Measurements from ENCODE around the gene SLC16A9. TPM values are rescaled to one million over a fixed set of nuclear protein-coding genes. Genes with fewer than 3 reads are reported as not detected.
"Not testable (repeated sequence)": the region's sequence is repeated elsewhere in the genome, so short reads cannot be mapped to it uniquely, and the experiment has no call there.

Gene SLC16A9
- polyA plus RNA-seq, 3 donors, result 31.8 to 50.2 (median 43.5) TPM

DNA sequence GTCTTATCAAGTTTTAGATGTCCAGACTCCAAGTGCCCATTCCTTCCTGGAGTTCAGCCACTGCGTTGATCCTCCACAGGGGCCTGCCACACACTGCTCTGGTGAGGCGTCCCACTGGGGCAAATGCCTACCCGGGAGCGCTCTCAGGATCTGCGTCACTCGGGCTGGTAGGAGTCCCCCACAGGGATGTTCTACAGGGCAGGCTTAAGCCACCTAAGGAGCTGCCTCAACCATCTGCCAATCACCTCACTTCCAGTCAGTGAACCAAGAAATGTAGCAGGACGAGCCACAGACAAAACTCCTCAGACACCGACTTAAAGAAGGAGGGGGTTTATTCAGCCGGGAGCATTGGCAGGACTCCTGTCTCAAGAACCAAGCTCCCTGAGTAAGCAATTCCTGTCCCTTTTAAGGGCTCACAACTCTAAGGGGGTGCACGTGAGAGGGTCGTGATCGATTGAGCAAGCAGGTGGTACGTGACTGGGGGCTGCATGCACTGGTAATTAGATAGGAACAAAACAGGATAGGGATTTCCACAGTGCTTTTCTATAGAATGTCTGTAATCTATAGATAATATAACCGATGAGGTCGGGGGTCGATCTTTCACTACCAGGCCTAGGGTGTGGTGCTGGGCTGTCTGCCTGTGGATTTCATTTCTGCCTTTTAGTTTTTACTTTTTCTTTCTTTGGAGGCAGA, 23.8 kb upstream of the SLC16A9 start:
- not testable (repeated sequence) for DNase-seq (ENCODE audit: extremely low read depth in 1 of 11, low read depth in 9 of 11, low spot score in 4 of 11)

DNA sequence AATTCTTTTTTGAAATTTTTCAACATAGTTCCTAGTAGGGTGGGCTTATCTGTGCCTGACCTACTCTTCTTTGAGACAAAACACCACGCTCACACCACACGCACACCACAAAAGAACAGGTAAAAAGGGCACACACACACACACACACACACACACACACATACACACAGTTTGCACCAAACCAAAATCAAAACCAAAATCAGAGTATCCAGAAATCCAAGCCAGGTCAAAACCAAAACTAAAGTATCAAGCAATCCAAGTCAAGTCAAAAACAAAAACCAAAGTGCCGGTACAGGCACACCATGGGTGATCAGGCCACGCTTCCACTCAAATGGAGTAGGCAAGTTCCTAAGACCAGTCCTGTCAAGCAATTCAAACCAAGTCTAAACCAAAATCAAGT, 23.2 kb upstream of the SLC16A9 start:
- not testable (repeated sequence) for DNase-seq (ENCODE audit: extremely low read depth in 1 of 11, low read depth in 9 of 11, low spot score in 4 of 11)

DNA sequence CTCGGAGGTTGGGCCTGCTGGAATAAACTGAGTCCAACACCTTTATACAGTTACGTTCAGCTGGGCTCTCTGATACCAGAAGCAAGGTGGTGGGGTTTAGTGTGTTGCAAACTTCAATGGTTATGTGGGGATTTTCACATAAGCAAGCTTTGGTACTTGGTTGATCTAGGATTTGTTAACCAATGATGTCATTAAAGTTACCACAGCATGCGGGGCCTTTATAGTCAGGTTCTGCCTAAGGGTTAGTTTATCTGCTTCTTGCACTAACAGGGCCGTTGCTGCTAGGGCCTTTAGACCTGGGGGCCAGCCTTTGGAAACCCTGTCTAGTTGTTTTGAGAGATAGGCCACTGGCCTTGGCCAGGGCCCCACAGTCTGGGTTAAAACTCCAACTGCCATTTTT, 19.5 kb upstream of the SLC16A9 start:
- DNase-seq (ENCODE audit: extremely low read depth in 1 of 11, low read depth in 9 of 11, low spot score in 4 of 11), result not testable (repeated sequence)

DNA sequence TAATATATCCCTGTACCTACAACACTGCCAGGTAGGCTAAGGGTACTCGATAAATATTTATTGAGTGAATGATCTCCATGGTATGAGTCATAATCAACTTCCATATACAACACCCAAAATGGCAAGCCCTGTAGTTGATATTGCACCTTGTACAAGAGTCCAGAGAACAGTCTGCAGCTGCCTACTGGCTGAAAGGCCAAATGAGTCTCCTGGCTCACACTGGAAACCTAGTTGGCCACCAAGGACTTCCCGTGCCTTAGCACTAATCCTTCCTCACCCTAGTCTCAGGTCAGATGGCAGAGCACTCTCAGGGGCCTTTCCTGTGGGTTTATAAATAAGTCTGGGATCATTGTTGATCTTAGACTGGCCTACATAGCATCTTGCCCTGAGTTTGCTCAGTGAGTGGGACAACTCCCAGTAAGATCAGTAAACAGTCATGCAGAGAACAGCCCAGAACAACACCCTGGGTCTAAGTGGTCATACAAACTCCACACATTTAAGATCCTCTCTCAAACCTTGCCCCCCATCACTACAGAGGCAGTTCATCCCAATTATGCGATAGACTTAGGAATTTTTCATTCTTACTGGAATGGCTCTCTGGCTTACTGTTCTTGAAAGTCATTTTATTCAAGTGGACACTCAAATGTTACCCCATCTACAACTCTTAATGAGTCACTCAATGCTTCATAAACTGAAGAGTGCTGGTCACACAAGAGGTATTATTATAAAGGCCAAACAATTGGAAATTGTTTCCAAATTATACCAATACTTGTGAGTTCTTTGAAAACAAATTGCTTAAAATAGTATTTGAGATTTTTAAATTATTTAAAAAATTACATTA, 14.7 kb upstream of the SLC16A9 start:
- no peak for DNase-seq (ENCODE audit: extremely low read depth in 1 of 11, low read depth in 9 of 11, low spot score in 4 of 11)

DNA sequence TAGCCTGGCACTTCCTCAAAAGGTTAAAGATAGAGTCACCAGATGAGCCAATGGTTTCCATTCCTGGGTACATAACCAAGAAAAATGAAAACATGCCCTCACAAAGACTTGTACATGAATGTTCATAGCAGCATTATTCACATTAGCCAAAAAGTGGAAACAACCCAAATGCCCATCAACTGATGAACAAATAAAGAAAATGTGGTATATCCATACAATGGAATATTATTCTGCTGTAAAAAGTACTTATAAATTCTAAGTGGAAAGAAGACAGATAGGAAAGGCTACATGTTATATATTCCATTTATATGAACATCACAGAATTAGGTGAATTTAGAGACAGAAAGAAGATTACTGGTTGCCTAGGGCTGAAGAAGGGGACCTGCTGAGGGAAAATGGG, 10.7 kb upstream of the SLC16A9 start:
- no peak for DNase-seq (ENCODE audit: extremely low read depth in 1 of 11, low read depth in 9 of 11, low spot score in 4 of 11)

DNA sequence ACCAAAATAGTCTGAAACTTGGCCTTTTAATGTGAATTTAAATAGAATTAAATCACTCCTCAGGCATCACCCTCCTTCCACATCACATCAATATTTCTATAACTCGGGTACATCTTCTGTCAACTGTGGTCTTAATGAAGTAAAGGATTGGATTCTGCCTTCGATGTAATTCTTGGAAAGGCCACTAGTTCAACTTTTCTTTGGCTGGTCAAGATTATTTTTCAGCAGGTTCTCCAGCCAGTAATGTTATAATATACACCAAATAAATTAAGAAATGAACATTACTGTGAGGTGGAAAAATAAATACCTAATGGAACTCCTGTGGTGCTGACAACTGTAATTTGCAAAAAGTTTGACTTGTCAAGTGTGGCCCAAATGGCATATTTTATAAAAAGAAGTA, 9.7 kb upstream of the SLC16A9 start:
- DNase-seq (ENCODE audit: extremely low read depth in 1 of 11, low read depth in 9 of 11, low spot score in 4 of 11), result no peak

DNA sequence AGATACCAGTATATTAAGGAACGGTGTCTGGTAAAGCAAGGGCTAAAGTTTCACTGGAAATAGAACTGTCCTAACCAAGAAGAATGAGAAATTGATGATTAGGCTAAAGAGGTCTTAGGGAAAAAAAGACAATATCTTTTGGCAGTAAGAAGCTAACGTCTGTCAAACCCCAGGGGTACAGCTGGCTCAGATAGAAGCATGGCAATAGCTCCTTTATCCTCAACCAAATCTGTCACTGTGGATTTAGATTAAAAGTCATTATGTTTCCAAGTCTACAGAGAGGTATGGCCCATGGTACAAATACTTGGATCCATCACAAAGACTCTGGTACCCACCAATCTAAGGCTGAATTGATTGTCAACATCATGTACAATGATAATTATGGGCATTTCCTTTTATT, 8.6 kb upstream of the SLC16A9 start:
- no peak for DNase-seq (ENCODE audit: extremely low read depth in 1 of 11, low read depth in 9 of 11, low spot score in 4 of 11)

DNA sequence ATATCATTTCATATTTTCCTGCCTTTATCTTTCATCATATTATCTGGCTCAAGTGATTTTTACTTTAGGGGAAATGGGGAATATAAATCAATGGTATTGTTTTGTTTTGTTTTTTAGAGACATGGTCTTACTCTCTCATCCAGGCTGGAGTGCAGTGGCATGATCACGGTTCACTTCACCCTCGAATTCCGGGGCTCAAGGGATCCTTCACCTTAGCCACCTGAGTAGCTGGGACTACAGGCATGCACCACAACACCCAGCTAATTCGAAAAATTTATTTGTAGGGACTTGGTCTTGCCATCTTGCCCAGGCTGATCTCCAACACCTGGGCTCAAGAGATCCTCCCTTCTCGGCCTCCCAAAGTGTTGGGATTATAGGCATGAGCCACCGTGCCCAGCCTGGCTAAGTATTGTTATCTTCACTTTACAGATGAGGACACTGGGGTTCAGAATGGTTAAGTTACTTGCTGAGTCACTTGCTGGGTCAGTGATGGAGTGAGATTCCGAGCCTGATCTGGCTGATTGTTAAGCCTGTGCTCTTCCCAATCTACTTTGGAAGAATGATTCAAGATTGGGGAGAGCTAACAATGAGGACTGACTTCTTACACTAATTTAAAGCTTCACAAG, 3.7 kb upstream of the SLC16A9 start:
- DNase-seq (ENCODE audit: extremely low read depth in 1 of 11, low read depth in 9 of 11, low spot score in 4 of 11), result no peak

DNA sequence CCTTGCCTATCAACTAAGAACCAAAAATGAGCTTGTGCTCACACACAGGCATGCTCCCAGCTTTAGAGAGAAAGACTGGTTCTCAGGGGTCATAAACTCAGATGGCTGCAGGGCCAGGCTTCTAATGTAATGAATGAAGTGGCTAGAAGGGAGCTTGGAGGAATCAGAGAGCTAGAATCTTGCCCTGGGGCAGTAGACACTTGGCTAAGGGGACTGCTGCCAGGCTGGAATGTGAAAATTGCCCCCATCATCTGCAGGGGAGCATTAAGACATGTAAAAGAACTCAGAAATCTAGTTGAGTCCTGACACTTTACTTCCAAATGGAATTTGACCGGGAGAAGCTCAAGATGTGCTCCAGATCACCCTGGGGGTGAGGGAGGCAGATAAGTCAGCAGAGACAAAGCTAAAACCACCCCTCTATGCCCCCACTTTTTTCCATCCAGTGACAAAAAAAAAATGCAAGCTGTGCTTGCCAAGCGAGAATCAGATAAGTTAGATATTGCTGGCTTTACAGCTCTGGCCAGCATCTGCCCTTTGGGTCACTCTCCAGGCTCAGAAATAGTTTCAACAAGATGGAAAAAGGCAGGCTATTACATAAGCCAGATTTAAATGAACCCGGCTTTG, 2.3 kb upstream of the SLC16A9 start:
- DNase-seq (ENCODE audit: extremely low read depth in 1 of 11, low read depth in 9 of 11, low spot score in 4 of 11), result no peak

DNA sequence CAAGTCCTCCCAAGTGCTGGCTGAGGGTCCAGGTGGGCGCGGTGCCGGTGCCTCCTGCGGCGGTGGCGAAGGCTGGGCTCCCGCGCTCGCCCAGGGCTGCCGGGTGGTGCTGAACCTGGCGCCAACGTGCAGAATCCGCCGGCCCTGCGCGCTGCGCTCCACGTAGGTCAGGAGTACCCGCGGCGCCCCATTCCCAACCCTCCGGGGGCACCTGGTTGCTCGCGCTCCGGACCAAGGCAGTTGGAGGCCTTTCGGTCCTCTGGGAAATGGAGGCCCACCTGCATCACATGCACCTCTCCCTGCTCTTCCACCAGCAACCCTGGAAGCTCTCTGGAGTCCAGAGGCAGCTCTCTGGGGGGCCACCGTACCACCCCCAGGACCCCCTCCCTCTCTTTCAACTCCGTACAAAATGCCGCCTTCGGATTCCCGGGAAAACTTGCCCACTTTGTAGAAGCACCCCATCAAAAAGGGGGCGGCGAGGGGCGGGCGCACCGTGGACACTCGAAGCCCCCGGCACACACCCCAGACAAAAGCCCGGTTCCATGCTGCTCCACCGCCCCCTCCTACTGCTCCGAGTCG, 745 bp downstream of the SLC16A9 start:
- DNase-seq (ENCODE audit: extremely low read depth in 1 of 11, low read depth in 9 of 11, low spot score in 4 of 11), result peak in 9 of 11 donors; percentile 10 to 32 (median 25)

DNA sequence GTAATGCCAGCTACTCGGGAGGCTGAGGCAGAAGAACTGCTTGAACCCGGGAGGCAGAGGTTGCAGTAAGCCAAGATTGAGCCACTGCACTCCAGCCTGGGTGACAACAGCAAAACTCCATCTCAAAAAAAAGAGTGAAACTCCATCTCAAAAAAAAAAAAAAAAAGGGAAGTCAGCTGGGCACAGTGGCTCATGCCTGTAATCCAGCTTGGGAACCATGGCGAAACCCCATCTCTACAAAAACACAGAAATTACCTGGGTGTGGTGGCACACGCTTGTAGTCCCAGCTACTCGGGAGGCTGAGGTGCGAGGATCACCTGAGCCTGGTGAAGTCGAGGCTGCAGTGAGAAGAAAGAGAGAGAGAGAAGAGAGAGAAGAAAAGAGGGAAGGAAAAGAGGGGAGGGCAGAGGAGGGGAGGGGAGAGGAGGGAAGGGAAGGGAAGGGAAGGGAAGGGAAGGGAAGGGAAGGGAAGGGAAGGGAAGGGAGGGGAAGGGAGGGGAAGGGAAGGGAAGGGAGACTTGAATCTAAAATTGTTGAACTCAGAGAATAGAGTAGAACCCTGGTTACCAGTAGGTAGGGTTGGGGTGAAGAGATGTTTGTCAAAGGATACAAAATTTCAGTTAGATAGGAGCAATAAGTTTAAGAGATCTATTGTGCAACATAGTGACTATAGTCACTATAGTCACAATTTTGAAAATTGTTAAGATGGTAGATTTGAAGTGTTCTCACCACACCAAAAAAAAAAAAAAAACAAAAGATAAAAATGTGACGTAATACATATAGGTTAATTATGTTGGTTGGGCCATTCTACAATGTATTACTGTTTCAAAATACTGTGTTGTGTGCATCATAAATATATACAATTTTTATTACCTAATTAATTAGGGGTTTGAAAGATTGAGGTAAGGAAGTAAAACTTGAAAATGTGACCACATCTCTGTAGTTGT, 2.5 kb downstream of the SLC16A9 start:
- no peak for DNase-seq (ENCODE audit: extremely low read depth in 1 of 11, low read depth in 9 of 11, low spot score in 4 of 11)

DNA sequence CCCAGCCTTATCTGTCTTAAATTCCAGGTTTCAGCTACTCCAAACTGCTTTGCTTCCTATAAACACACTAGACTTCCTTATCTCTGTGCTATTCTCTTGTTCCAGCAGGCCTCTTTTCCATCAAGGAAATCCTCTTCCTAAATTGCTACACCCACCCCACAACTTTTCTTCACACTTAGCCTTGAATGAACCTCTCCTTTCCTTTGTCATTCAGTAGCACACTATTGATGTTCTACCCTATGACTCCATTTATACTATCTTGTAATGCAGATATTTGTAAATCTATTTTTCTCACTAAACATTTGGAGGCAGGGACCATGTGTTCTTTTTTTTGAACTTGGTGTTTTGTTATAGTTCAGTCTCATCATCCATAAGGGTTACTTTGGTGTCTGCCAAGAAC, 3.7 kb downstream of the SLC16A9 start:
- DNase-seq (ENCODE audit: extremely low read depth in 1 of 11, low read depth in 9 of 11, low spot score in 4 of 11), result no peak

DNA sequence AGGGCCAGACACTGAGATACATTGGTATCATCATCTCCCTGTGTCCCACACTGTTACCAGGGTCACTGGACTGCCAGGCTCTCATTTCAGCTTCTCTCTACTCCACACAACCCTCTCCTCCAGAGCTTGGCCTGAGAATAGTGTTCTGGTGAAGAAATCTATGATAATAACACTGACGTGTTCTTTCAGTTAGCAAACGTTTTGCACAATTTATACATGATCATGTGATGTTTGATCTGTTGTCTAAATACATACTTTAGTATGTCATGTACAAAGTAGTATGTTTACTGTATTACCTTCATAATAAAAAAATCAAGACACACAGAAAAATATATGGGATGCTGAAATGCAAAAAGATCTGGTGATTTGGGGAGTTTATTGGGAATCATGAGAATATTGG, 5.0 kb downstream of the SLC16A9 start:
- DNase-seq (ENCODE audit: extremely low read depth in 1 of 11, low read depth in 9 of 11, low spot score in 4 of 11), result no peak

DNA sequence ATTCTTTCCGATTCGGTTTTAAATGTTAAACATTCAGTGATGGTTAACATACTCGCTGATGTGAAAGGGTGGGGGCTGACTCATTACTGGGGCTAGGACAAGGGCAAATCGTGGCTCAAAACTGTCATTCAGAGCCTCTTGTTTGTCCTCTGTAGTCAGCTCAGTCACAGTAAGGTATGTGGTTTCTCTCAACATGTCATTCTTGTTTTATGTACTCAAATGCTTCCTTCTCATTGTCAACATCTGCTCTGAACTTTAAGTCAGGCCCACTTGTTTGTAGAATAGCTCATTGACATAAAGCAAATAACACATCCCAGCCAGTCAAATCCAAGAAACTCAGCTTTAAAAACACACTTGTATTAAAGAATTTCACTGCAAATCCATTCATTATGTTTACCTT, 7.3 kb downstream of the SLC16A9 start:
- DNase-seq (ENCODE audit: extremely low read depth in 1 of 11, low read depth in 9 of 11, low spot score in 4 of 11), result no peak

DNA sequence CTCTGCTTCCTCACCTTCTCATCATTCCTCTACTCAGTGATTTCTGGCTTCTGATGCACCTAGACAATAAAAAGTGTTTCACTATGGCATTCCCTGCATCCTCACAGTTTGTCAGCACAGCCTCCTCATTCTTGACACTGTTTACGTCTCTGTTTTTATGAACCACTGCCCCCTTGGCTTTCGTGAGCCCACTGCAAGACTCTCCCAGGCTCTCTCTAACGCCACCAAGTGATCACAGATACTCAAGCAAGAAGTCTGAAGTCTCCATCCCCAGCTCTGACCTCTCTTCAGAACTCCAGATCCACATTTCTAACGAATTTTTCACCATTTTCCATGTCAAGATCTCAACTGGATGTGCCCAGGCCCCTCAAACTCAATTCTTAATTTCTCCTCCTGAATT, 8.9 kb downstream of the SLC16A9 start:
- DNase-seq (ENCODE audit: extremely low read depth in 1 of 11, low read depth in 9 of 11, low spot score in 4 of 11), result no peak

DNA sequence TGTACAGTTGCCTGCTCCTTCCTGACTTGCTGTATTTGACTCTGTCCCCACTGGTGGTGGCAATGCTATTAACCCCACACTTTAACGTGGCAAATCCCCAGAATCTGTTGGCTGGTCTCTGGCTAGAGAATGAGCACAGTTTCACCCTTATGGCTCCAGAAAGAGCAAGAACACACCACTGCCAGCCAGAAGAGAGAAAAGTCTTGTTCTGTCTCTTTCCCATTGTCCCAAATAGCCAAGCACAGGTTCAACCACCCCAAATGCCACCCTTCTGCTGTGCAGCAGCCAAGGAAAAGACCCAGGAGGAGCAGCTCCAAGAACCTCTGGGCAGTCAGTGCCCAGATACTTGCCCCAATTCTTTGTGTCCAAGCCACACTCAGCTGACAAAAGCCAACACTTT, 11.3 kb downstream of the SLC16A9 start:
- no peak for DNase-seq (ENCODE audit: extremely low read depth in 1 of 11, low read depth in 9 of 11, low spot score in 4 of 11)

DNA sequence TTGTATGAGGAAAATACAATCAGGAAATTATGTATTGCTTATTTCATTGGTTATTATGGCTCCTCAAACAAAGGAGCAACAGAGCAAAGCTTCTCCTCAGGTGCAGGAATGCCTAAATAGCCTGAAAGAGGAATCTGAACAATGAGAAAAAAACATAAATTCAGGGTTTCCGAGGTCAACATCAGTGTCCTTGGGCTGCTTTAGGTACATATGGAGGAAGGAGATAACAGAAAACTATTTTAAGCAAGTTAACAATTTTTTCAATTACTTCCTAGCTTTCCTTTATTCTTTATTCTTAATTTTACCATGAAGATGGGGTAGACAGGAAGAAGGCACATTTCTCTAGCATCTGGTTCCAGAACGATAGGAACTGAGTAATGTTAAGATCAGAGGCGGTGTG, 14.0 kb downstream of the SLC16A9 start:
- DNase-seq (ENCODE audit: extremely low read depth in 1 of 11, low read depth in 9 of 11, low spot score in 4 of 11), result no peak

DNA sequence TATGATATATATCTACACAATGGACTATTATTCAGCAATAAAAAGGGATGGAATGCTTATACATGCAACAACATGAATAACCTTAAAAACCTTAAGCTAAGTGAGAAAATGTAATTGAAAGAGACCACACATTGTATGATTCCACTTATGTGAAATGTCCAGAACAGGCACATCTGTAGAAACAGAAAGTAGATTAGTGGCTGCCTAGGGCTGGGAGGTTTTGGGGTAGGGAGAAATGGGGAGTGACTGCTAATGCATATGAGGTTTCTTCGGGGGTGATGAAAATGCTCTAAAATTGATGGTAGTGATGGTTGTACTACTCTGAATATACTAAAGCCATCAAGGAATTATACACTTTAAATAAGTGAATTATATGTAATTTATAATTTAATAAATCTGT, 14.7 kb downstream of the SLC16A9 start:
- DNase-seq (ENCODE audit: extremely low read depth in 1 of 11, low read depth in 9 of 11, low spot score in 4 of 11), result no peak

All from renal cortex interstitium (tissue), 11 donors.